ENCODE results near the gene ECPAS. TPM values are rescaled to one million over a fixed set of nuclear protein-coding genes. Genes with fewer than 3 reads are reported as not detected.

Gene ECPAS
- total RNA-seq, 1 experiment from 2014 or later = 69.4 TPM

- peak within 1 kb of the TSS; percentile 68 for H3K27ac ChIP-seq (ENCODE audit: low read length)
- no peaks in the 10 kb centered on the region for H3K27me3 ChIP-seq (ENCODE audit: control insufficient read depth, insufficient read depth, low read length)
- in situ Hi-C loops (cut with HindIII; ENCODE audit: low pct_unique_long_range_greater_than_20kb, low sequenced_read_pairs) = no loop called here
- intact Hi-C loops (cut with micrococcal nuclease; ENCODE audit: unreplicated experiment) = no loop called here
- DNase-seq (ENCODE audit: low read depth, low spot score) (peak; percentile 32), ATAC-seq (peak; percentile 96)
- no peaks in the 10 kb centered on the region for H3K9me3 ChIP-seq (ENCODE audit: control insufficient read depth, insufficient read depth, low read depth, low read length)
- H3K36me3 ChIP-seq (ENCODE audit: control insufficient read depth, insufficient read depth, low read length) = no peaks in the 10 kb centered on the region
- POLR2A ChIA-PET = interaction anchor here (0.7 to 0.8 kb wide), 2 partner anchors 75 to 179 kb away, joined by 3 to 10 read pairs; no protein-coding TSS in a partner anchor
- no peak for TF ChIP-seq REST (IDR thresholded peaks at IDR 0.05; ENCODE audit: insufficient read depth in 1 of 2, low read depth in 2 of 2, low read length in 1 of 2)
- TF ChIP-seq SIN3A (IDR thresholded peaks at IDR 0.05; ENCODE audit: borderline replicate concordance, insufficient read depth, low read depth, low read length) = no peak
- no peak for TF ChIP-seq CTCF (IDR thresholded peaks at IDR 0.05)
- TF ChIP-seq TCF7L2 (IDR thresholded peaks at IDR 0.05; ENCODE audit: low read depth, low read length) = no peak
- peak; percentile 46; the same call in 1 of the 2 replicates for TF ChIP-seq POLR2AphosphoS5 (IDR thresholded peaks at IDR 0.05; ENCODE audit: low read depth, low read length)
- BruUV-seq (replicated peaks) = no TSS peak
- CTCF ChIA-PET = no interaction called here
- H3K4me3 ChIP-seq (ENCODE audit: low read depth in 2 of 2, low read length in 2 of 2) = peak within 1 kb of the TSS; percentile 83 to 86
- H3K4me1 ChIP-seq (ENCODE audit: control insufficient read depth, insufficient read depth, low read length) = no peaks in the 10 kb centered on the region
Measured at GRCh38 chr9:111525056-111525977, 41.1 kb upstream of the ECPAS start, which contains the start of gene ZNF483. ZNF483 (plus strand) TSS chr9:111525179; CDS start chr9:111527396, 2,217 bp downstream.

- Histone ChIP-seq H3K27ac (ENCODE audit: low read length) (no peak overlapping the region; the same call in 1 of the 2 replicates), H3K9me3 (ENCODE audit: control insufficient read depth, insufficient read depth, low read depth, low read length) (no peaks in the 10 kb centered on the region), H3K36me3 (ENCODE audit: control insufficient read depth, insufficient read depth, low read length) (no peaks in the 10 kb centered on the region), H3K4me3 (ENCODE audit: low read depth in 2 of 2, low read length in 2 of 2) (peak overlapping the region; percentile 83 to 86), H3K4me1 (ENCODE audit: control insufficient read depth, insufficient read depth, low read length) (no peaks in the 10 kb centered on the region), H3K27me3 (ENCODE audit: control insufficient read depth, insufficient read depth, low read length) (no peaks in the 10 kb centered on the region)
- DNase-seq (ENCODE audit: low read depth, low spot score) (no peak), ATAC-seq (no peak)
- ChIA-PET POLR2A (interaction anchor here (0.7 to 0.8 kb wide), 2 partner anchors 75 to 180 kb away, joined by 3 to 10 read pairs; no protein-coding TSS in a partner anchor), CTCF (no interaction called here)
- intact Hi-C loops (cut with micrococcal nuclease; ENCODE audit: unreplicated experiment) = no loop called here
- no TSS peak for BruUV-seq (replicated peaks)
- in situ Hi-C loops (cut with HindIII; ENCODE audit: low pct_unique_long_range_greater_than_20kb, low sequenced_read_pairs) = no loop called here
- TF ChIP-seq REST (IDR thresholded peaks at IDR 0.05; ENCODE audit: insufficient read depth in 1 of 2, low read depth in 2 of 2, low read length in 1 of 2) = no peak
- TF ChIP-seq SIN3A (IDR thresholded peaks at IDR 0.05; ENCODE audit: borderline replicate concordance, insufficient read depth, low read depth, low read length) = no peak
- no peak for TF ChIP-seq POLR2AphosphoS5 (IDR thresholded peaks at IDR 0.05; ENCODE audit: low read depth, low read length)
- no peak for TF ChIP-seq CTCF (IDR thresholded peaks at IDR 0.05)
- no peak for TF ChIP-seq TCF7L2 (IDR thresholded peaks at IDR 0.05; ENCODE audit: low read depth, low read length)
Measured at GRCh38 chr9:111524731-111525055, 40.5 kb upstream of the ECPAS start.
